GM12875 (cell line): ENCODE results near the gene POU2AF1.

ENCODE experiments used
- H3K4me3 ChIP-seq: one replicate; pipeline ENCODE4 v1.5.1; 2011; ENCODE audit warnings: low read depth, low read length, control low read depth
- CTCF ChIP-seq: IDR thresholded peaks from 2 replicates; pipeline ENCODE4 v1.5.1; 2011; ENCODE audit warnings: low read depth, mild to moderate bottlenecking, control low read depth, inconsistent platforms, low read length, moderate library complexity, borderline replicate concordance; ENCODE audit not compliant: insufficient read depth

The POU2AF1 gene

GRCh38 chr11:111319296-111319695 is 59.8 kb downstream of the POU2AF1 start:
- H3K4me3 ChIP-seq: no peak overlapping the region
- TF ChIP-seq CTCF: no peak

GRCh38 chr11:111312076-111312475 is 67.0 kb downstream of the POU2AF1 start:
- TF ChIP-seq CTCF: no peak
- H3K4me3 ChIP-seq: no peak overlapping the region

GRCh38 chr11:111310723-111311122 is 68.4 kb downstream of the POU2AF1 start:
- H3K4me3 ChIP-seq: no peak overlapping the region
- no peak for TF ChIP-seq CTCF

GRCh38 chr11:111310088-111310487 is 69.0 kb downstream of the POU2AF1 start:
- H3K4me3 ChIP-seq: no peak overlapping the region
- no peak for TF ChIP-seq CTCF

GRCh38 chr11:111309215-111309915 is 69.7 kb downstream of the POU2AF1 start:
- no peak overlapping the region for H3K4me3 ChIP-seq
- TF ChIP-seq CTCF: no peak

GRCh38 chr11:111308140-111308539 is 70.9 kb downstream of the POU2AF1 start:
- H3K4me3 ChIP-seq: no peak overlapping the region
- no peak for TF ChIP-seq CTCF

GRCh38 chr11:111307472-111308108 is 71.5 kb downstream of the POU2AF1 start:
- no peak for TF ChIP-seq CTCF
- H3K4me3 ChIP-seq: no peak overlapping the region
